Lung (tissue), 12 donors: ENCODE data around the gene TRERF1. TPM values are rescaled to one million over a fixed set of nuclear protein-coding genes. Genes with fewer than 3 reads are reported as not detected.

ENCODE experiments used
- ATAC-seq: fragments of 200-7000 bp; cut with Tn5 transposase; one replicate; pipeline ENCODE4 v1.9.1; 2020; ENCODE audit warnings: moderate number of reproducible peaks; ENCODE audit not compliant: insufficient read depth, low FRiP score
- DNase-seq, 3 donors: peaks; one replicate each; pipeline ENCODE4 v3.0.0-alpha.2; 2013 to 2017
- H3K27ac ChIP-seq, 2 donors: one replicate each; pipeline ENCODE4 v1.5.1; 2013; ENCODE audit warnings: mild to moderate bottlenecking in 2 of 2, moderate library complexity in 2 of 2, control low read depth in 1 of 2, inconsistent platforms in 1 of 2, low read depth in 1 of 2, low read length in 1 of 2
- H3K27me3 ChIP-seq, 3 donors: one replicate each; pipeline ENCODE4 v1.5.1; 2013; ENCODE audit warnings: low read length in 2 of 3; ENCODE audit not compliant: control insufficient read depth in 3 of 3, insufficient read depth in 3 of 3
- H3K36me3 ChIP-seq, 4 donors: one replicate each; pipeline ENCODE4 v1.5.1; 2013; ENCODE audit warnings: low read length in 4 of 4, mild to moderate bottlenecking in 1 of 4, moderate library complexity in 1 of 4; ENCODE audit not compliant: control insufficient read depth in 4 of 4, insufficient read depth in 4 of 4
- H3K4me1 ChIP-seq, 5 donors: one replicate each; pipeline ENCODE4 v1.5.1; 2013; ENCODE audit warnings: low read length in 5 of 5, mild to moderate bottlenecking in 2 of 5, moderate library complexity in 1 of 5; ENCODE audit not compliant: control insufficient read depth in 5 of 5, insufficient read depth in 5 of 5
- H3K4me3 ChIP-seq: one replicate; pipeline ENCODE4 v1.5.1; 2013; ENCODE audit warnings: mild to moderate bottlenecking, control low read depth, moderate library complexity
- H3K9ac ChIP-seq, 2 donors: one replicate each; pipeline ENCODE4 v1.5.1; 2013; ENCODE audit warnings: low read length in 2 of 2, control low read depth in 1 of 2; ENCODE audit not compliant: insufficient read depth in 1 of 2
- H3K9me3 ChIP-seq, 4 donors: one replicate each; pipeline ENCODE4 v1.5.1; 2013; ENCODE audit warnings: low read length in 3 of 4, mild to moderate bottlenecking in 1 of 4, moderate library complexity in 1 of 4; ENCODE audit not compliant: control insufficient read depth in 4 of 4, insufficient read depth in 3 of 4
- WGBS, 2 donors: extraction: QIAGEN DNeasy Blood & Tissue Kit; methylation state at CpG; one replicate each; pipeline ENCODE4 v1.1.7; 2013; 5-methylcytosine and 5-hydroxymethylcytosine counted together
- polyA plus RNA-seq, 2 donors: library from polyadenylated mRNA; stranded (reverse); fragments of 200-250 nt; gene quantifications; one replicate each; pipeline ENCODE4 v1.2.1, GENCODE V29; 2013
- total RNA-seq, 2 donors: library from RNA; depleted of rRNA in 1 of 2; stranded (reverse); fragments of >200 nt in 1 of 2; gene quantifications; one replicate each; pipeline ENCODE4 v1.2.1, GENCODE V29; 2014 to 2021
- TF ChIP-seq, protein P1 (sequence below): IDR thresholded peaks from 2 replicates; pipeline ENCODE4 v1.5.1; 2012; ENCODE audit warnings: mild to moderate bottlenecking; ENCODE audit errors: control extremely low read depth, extremely low read depth
- donor health status: control.
- donor health status: control.
- donor health status: Bipolar disorder and iron deficiency.
- donor health status: healthy.
- donor health status: DM: yes; HTN: yes; CAD: no.

Gene TRERF1
- total and polyA plus RNA-seq, 4 donors, result 1.2 to 10.4 (median 3.3) TPM

DNA sequence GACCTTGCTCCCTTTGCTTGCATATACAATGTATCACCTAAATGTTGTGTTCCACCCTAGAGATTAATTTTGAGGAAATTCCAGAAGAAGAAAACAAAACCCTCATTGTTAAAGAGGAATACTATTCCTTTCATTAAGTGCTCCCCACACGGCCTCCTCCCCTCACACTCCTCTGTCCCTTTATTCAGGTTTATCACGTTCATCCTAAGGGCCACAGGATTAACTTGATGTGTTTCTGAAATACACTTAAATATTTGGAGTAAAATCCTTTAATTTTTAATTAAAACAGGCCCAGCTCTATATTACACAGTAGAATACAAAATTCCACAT is 144.6 kb downstream of the TRERF1 start:
- Histone ChIP-seq H3K27ac (no peak overlapping the region), H3K9me3 (no peaks in the 10 kb centered on the region), H3K36me3 (no peaks in the 10 kb centered on the region), H3K4me3 (no peak overlapping the region), H3K4me1 (peaks cover 0 to 42% (median 23%) of the 10 kb centered on the region in 5 donors), H3K27me3 (no peaks in the 10 kb centered on the region), H3K9ac (no peak overlapping the region)
- ATAC-seq, result no peak
- TF ChIP-seq, protein P1, sequence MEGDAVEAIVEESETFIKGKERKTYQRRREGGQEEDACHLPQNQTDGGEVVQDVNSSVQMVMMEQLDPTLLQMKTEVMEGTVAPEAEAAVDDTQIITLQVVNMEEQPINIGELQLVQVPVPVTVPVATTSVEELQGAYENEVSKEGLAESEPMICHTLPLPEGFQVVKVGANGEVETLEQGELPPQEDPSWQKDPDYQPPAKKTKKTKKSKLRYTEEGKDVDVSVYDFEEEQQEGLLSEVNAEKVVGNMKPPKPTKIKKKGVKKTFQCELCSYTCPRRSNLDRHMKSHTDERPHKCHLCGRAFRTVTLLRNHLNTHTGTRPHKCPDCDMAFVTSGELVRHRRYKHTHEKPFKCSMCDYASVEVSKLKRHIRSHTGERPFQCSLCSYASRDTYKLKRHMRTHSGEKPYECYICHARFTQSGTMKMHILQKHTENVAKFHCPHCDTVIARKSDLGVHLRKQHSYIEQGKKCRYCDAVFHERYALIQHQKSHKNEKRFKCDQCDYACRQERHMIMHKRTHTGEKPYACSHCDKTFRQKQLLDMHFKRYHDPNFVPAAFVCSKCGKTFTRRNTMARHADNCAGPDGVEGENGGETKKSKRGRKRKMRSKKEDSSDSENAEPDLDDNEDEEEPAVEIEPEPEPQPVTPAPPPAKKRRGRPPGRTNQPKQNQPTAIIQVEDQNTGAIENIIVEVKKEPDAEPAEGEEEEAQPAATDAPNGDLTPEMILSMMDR, result no peak
- no peak for DNase-seq
- 83 to 85% methylated on average over 2 of the region's 2 CpGs for WGBS, 2 donors

DNA sequence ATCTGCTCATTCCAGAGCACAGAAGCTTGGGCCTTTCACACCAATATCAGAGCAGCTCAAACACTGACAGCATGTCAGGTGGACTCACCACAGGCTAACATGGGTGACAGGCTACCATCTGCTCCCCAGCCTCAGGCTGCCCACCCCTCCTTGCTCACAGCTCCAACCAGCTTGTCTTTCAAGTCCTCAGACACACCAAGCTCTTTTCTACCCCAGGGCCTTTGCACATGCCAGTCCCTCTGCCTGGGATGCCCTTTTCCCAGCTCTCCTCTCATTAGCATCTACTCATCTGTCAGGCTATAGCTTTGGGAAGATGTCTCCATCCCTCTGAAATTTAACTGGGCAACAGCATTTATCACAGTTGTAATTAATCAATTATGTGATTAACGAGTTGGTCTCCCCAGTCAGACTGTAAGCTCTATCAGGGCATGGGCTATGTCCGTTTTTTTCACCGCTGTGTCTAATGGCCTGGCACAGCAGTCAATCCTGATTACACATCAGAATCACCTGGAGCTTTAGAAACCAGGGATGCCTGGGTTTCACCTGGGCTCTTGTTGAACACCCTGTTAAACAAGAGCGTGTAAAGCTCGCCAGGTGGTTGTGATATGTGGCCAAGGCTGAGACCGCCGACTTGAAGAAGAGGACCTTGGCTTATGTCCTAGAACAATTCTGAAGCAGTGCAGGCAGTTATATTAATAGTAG is 145.1 kb downstream of the TRERF1 start:
- H3K9me3 ChIP-seq, result no peaks in the 10 kb centered on the region
- 88 to 91% methylated on average over 7 of the region's 7 CpGs for WGBS, 2 donors
- H3K9ac ChIP-seq, result peak overlapping the region in 1 of 2 donors; percentile 26
- ATAC-seq, result no peak
- peaks cover 0 to 44% (median 23%) of the 10 kb centered on the region in 5 donors for H3K4me1 ChIP-seq
- no peaks in the 10 kb centered on the region for H3K36me3 ChIP-seq
- TF ChIP-seq, protein P1, result no peak
- no peak overlapping the region for H3K4me3 ChIP-seq
- no peak overlapping the region for H3K27ac ChIP-seq
- H3K27me3 ChIP-seq, result no peaks in the 10 kb centered on the region
- DNase-seq, result no peak

DNA sequence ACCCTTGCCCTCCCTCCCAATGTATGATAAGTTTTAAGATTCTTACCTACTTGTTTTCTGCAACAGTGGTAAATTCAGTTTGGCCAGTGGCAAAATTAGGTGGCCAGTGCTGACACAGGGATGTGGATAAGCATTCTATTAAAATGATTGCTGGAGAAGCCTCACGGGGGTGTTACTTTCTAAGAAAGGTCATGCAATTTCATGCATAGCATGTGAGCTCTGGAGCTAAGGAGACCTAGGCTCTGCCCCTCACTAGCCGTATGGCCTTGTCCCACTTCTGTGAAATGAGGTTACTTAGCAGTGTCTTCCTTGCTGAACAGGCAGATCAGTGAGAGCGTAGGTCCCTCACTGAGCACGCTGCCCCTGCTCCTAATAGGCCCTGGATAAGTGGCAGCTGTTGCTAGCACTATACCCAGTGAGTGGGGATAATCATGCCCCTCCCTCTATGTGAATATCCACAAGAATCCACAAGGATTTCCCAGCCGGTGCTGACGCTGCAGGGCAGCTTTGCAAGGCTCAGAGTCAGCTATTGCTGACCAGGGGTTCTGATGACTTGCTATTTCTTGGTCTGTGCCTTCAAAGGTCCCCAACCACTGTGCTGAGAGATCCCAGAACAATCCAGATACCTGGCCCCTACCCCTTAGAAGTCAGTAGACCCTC is 147.5 kb downstream of the TRERF1 start:
- Histone ChIP-seq H3K4me3 (no peak overlapping the region), H3K27ac (no peak overlapping the region), H3K4me1 (peaks cover 0 to 46% (median 23%) of the 10 kb centered on the region in 5 donors), H3K9me3 (no peaks in the 10 kb centered on the region), H3K36me3 (peaks cover 0 to 6% (median 2%) of the 10 kb centered on the region in 4 donors), H3K27me3 (no peaks in the 10 kb centered on the region), H3K9ac (peak overlapping the region in 1 of 2 donors; percentile 80)
- TF ChIP-seq, protein P1, result no peak
- DNase-seq, result peak; percentile 74 to 84 (median 82)
- ATAC-seq, result no peak
- WGBS, 2 donors, result 78 to 80% methylated on average over 6 of the region's 6 CpGs
